ENCODE data around the gene EIF2AK3. TPM values are rescaled to one million over a fixed set of nuclear protein-coding genes. Genes with fewer than 3 reads are reported as not detected.
A peak's percentile ranks its signal among the peaks of the same experiment; 100 is the strongest.
"Not testable (repeated sequence)": the region's sequence is repeated elsewhere in the genome, so short reads cannot be mapped to it uniquely, and the experiment has no call there.

Gene EIF2AK3
- polyA plus RNA-seq (2014; cell fraction: cytosol; rRNA removed): 20.3 and 21.1 TPM in 2 replicates
- polyA plus RNA-seq (2014; cell fraction: nucleus; rRNA removed): 15.0 and 18.8 TPM in 2 replicates

- peak; percentile 100 for DNase-seq (ENCODE audit: low spot score)
Observed at GRCh38 chr2:88627055-88627855, at the start of gene EIF2AK3. EIF2AK3 (minus strand) TSS chr2:88627464; CDS start chr2:88627274, 190 bp downstream.

- DNase-seq (ENCODE audit: low spot score): no peak
Observed at GRCh38 chr2:88673363-88673762, 46.1 kb upstream of the EIF2AK3 start.

GRCh38 chr2:88671786-88672427 lies 44.6 kb upstream of the EIF2AK3 start:
- DNase-seq (ENCODE audit: low spot score): peak; percentile 60

GRCh38 chr2:88669482-88670214 lies 42.4 kb upstream of the EIF2AK3 start:
- peak; percentile 45 for DNase-seq (ENCODE audit: low spot score)

GRCh38 chr2:88668862-88669261 lies 41.6 kb upstream of the EIF2AK3 start:
- no peak for DNase-seq (ENCODE audit: low spot score)

- DNase-seq (ENCODE audit: low spot score): no peak
Observed at GRCh38 chr2:88667219-88667618, 40.0 kb upstream of the EIF2AK3 start.

- DNase-seq (ENCODE audit: low spot score): no peak
Observed at GRCh38 chr2:88666576-88666975, 39.3 kb upstream of the EIF2AK3 start.

GRCh38 chr2:88660622-88661021 lies 33.4 kb upstream of the EIF2AK3 start:
- DNase-seq (ENCODE audit: low spot score): no peak

- peak; percentile 59 for DNase-seq (ENCODE audit: low spot score)
Observed at GRCh38 chr2:88659538-88659915, 32.3 kb upstream of the EIF2AK3 start.

- DNase-seq (ENCODE audit: low spot score): no peak
Observed at GRCh38 chr2:88658881-88659537, 31.7 kb upstream of the EIF2AK3 start.

GRCh38 chr2:88658326-88658725 lies 31.1 kb upstream of the EIF2AK3 start:
- DNase-seq (ENCODE audit: low spot score): no peak

GRCh38 chr2:88657131-88657530 lies 29.9 kb upstream of the EIF2AK3 start:
- no peak for DNase-seq (ENCODE audit: low spot score)

GRCh38 chr2:88656690-88657089 lies 29.4 kb upstream of the EIF2AK3 start:
- DNase-seq (ENCODE audit: low spot score): no peak

- DNase-seq (ENCODE audit: low spot score): no peak
Observed at GRCh38 chr2:88654714-88655113, 27.4 kb upstream of the EIF2AK3 start.

GRCh38 chr2:88651646-88652045 lies 24.4 kb upstream of the EIF2AK3 start:
- no peak for DNase-seq (ENCODE audit: low spot score)

- DNase-seq (ENCODE audit: low spot score): not testable (repeated sequence)
Observed at GRCh38 chr2:88645291-88645882, 18.1 kb upstream of the EIF2AK3 start.

GRCh38 chr2:88642278-88642677 lies 15.0 kb upstream of the EIF2AK3 start:
- no peak for DNase-seq (ENCODE audit: low spot score)

- DNase-seq (ENCODE audit: low spot score): no peak
Observed at GRCh38 chr2:88641330-88641729, 14.1 kb upstream of the EIF2AK3 start.

GRCh38 chr2:88639865-88640264 lies 12.6 kb upstream of the EIF2AK3 start:
- no peak for DNase-seq (ENCODE audit: low spot score)

- no peak for DNase-seq (ENCODE audit: low spot score)
Observed at GRCh38 chr2:88638743-88639142, 11.5 kb upstream of the EIF2AK3 start.

- DNase-seq (ENCODE audit: low spot score): peak; percentile 93
Observed at GRCh38 chr2:88638123-88638650, 10.9 kb upstream of the EIF2AK3 start.

Measured in SK-N-DZ (cell line).